HG03432 (cell line): ENCODE measurements around the gene KLK7.

Source experiments
- ATAC-seq: cut with Tn5 transposase; IDR thresholded peaks from one replicate; pipeline ENCODE4 v1.9.1; 2021; ENCODE audit warnings: mild to moderate bottlenecking, moderate library complexity; ENCODE audit not compliant: unreplicated experiment

KLK7 gene

GRCh38 chr19:50983625-50984292, at the start of gene KLK7:
TSS of gene KLK7 (minus strand) at chr19:50983917. CDS start at chr19:50982399, 1,518 bp downstream.
- ATAC-seq = no peak

GRCh38 chr19:51031880-51032225, 48.1 kb upstream of the KLK7 start:
- no peak for ATAC-seq

DNA sequence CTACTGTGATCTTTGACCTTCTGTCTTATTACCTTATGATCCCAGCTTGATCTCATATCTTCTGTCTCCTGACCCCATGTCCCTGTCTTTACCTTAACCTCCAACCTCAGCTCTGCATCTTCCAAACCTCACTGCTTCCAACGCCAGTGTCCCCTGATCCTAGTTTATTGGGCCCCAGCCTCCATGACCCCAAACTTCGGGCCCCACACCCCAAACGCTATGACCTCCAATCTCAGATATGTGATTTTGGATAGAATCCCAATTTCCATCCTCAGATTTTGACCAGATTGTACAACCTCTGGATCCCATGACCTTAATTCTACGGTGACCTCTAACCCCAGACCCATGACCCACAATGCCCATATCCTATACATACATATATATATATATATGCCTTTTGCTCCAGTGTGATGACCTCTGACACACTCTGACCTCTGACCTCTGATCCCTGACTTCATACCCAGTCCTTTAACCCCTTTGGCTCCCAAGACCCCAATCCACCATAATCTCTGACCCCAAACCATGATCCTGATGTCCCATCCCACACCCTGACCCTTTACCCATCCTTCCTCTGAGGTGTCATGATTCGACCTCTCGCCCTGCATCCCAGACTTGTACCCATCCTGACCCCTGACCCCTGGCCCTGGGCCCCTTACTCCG, 47.6 kb upstream of the KLK7 start:
- no peak for ATAC-seq

DNA sequence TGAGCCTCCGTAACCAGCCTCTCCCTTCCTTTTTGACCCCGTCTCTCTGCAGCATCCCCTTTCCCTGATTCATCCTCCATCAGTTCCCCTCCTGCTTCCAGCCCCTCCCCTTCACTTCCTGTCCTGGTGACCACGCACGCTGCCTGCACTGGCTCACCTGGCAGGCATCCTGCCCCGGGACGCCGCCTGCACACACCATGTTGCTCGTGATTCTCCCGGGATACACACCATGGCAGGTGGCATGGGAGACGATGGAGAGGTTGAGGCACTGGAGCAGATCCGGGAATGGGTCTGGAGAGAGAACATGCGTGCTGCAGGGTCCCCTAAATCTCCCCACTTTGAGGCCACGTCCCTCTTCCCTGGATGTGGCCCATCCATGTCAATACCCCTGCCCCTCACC, 46.9 kb upstream of the KLK7 start:
- no peak for ATAC-seq

GRCh38 chr19:51029718-51030117, 46.0 kb upstream of the KLK7 start:
- ATAC-seq = no peak

DNA sequence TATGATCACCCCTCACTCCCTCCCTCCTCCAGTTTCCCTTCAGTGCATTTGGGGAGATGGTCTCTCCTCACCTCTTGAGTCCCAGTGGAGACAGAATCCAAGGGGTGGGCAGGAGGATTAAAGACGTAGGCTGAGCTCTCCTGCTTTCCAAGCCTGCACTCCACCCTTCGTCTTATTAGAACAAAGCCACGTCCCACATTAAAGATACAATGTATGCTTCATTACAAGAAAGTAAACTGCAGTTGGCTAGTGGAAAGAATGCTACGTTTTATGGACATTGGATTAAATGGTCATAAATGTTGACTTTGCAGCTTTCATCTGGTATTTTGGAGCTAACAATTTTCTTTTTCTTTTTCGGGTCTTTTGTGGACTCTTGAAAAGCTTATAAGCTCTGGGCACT, 44.2 kb upstream of the KLK7 start:
- ATAC-seq = no peak

DNA sequence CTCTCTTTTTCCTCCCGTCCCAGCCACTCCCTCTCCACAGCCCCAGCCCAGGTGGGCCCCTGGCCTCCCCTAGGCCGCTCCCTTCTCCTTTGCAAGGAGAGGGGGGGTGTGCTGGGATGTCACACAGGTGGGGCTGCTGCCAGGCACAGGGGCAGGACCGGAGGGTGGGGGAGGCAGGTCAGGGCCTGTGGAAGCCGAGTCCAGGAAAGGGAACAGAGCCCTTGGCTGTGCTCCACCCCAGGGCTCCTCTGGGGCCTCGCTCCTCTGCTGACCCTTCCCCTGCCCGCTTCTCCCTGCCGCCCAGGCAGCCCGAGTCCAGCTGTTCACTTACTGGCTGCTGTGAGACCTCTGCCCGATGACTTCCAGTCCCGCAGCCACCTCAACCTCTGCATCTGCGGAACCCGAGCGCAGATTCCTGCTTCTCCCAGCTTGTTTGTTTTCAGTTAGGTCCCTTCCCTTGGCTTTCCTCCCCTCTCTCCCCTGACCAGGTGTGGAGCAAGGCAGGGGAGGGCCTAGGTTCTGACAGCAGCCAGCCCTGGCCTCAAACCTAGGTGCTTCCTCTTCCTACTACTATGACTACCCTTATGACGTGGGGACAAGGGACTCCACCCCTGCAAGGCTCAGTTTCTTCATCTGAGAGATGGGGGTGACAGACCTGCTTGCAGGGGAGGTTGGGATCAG, 43.5 kb upstream of the KLK7 start:
- ATAC-seq = no peak

DNA sequence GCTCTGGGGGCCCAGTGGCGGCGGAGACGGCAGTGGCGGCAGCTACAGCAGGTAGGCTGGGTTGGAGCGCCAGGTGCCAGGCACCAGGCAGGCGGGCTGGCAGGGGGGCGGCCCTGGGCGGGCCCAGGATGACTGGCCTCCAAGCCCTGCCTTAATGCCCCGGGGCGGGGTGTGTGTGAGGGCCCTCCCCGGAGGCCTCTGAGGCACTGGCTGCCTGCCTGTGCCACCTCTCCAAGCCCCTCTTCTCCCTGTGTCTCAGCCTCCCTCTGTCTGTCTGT, 42.8 kb upstream of the KLK7 start, which contains the start of gene KLK11:
Gene KLK11 (minus strand): TSS at position 63 of the 278 bp plus-strand sequence. CDS start 985 bp downstream, outside the sequence.
- no peak for ATAC-seq

- ATAC-seq = no peak
These were observed 42.3 kb upstream of the KLK7 start for GRCh38 chr19:51025809-51026553.

- ATAC-seq = no peak
These were observed 41.7 kb upstream of the KLK7 start for GRCh38 chr19:51025401-51025800.

GRCh38 chr19:51024924-51025323, 41.2 kb upstream of the KLK7 start:
- no peak for ATAC-seq

- no peak for ATAC-seq
These were observed 40.2 kb upstream of the KLK7 start for GRCh38 chr19:51023946-51024345.

DNA sequence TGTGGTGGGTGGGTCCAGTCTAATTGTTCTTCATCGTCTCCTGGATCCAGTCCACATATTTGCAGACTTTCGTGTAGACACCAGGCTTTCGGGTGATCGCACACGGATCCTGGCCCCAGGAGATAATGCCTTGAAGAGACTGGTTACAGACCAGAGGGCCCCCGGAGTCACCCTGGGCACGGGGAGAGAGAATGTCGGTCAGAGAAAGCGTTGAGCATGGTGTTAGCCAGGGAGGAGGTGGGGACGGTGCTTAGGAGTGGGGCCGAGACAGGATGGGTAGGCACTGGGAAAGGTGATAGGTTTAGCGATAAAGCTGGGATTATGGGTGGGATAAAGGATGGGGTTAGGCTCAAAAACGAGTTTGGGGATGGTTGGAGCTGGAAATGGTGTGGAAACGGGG, 38.8 kb upstream of the KLK7 start:
- no peak for ATAC-seq

DNA sequence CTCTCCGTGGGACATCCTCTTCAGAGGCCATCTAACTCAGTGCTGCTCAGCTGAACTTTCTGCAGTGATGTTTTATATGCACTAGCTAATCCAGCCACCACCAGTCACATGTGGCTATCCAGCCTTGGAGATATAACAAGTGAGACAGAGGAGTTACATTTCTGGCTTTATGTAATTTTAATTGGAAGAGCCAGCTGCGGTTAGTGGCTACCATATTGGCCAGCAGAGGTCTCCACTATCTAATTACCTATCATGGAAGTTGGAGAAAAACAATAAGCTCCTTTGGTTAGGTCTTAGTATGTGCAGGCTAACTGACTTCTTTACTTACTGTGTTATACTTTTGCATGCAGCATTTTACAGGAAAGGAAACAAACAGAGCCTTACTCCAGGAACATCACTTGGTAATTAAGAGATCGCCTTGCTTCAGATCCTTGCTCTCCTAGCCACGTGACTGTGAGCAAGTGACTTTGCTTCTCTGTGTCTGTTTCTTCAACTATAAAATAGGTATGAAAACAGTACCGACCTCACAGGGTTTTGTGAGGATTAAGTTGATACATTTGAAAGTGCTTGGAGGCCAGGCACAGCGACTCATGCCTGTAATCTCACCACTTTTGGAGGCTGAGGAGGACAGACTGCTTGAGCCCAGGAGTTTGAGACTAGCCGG, 37.4 kb upstream of the KLK7 start:
- ATAC-seq = no peak

GRCh38 chr19:51019544-51019925, 35.8 kb upstream of the KLK7 start, which contains the start of gene KLK10:
TSS of gene KLK10 (minus strand) at chr19:51019709. CDS start at chr19:51019130, 579 bp downstream.
- ATAC-seq = no peak

DNA sequence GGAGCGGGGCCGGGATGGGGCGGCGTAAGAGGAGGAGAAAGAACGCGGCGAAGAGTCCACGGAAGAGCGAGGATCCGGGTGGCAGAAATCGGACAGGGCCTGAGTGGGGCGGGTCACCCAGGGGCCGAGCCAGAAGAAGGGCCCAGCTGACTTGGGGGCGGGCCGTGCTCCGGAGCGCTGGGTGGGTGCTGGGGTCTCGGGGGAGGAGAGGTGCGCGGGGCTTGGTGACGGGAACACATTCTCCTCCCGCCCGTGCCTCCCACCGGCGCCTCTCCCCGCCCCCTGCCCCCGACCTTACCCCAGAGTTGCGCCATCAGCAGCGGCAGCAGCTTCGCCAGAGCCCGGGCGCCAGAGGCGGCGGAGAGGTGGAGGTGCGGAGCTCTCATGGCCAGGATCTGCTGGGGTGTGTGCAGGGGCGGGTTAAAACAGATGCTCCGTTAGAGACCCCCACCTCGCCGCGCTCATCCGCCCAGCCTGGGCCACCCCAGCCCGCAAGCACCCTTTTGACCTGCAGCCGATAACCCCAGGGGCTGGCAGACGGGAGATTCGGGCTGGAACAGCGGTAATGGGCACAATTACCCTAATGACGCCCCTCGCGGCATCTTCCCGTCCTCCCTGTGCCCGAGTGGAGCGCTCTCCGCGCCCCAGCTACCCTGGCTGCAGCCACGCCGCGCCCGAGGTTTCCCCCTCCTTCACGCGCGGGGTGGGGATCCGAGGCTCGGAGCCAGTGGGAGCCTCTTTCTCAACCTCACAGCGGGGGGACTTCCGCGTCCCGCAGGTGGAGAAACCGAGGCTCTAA, 35.2 kb upstream of the KLK7 start:
- no peak for ATAC-seq

GRCh38 chr19:51016798-51017683, 33.3 kb upstream of the KLK7 start:
- no peak for ATAC-seq

- no peak for ATAC-seq
These were observed 32.1 kb upstream of the KLK7 start for GRCh38 chr19:51015691-51016267.

- ATAC-seq = no peak
These were observed 30.5 kb upstream of the KLK7 start for GRCh38 chr19:51014242-51014641.
